SK-N-MC (cell line): ENCODE data around the gene ZNF599.
"Not testable (repeated sequence)": the region's sequence is repeated elsewhere in the genome, so short reads cannot be mapped to it uniquely, and the experiment has no call there.

Experiments used
- DNase-seq: peaks from one replicate; pipeline ENCODE4 v3.0.0-alpha.2; 2011; ENCODE audit warnings: low read depth, low spot score
- H3K27ac ChIP-seq: fragments of 200-600 bp; sonication (generic); 2 replicates; pipeline ENCODE4 v1.5.1; 2016; ENCODE audit warnings: mixed run types
- H3K36me3 ChIP-seq: fragments of 200-600 bp; sonication (generic); 2 replicates; pipeline ENCODE4 v1.6.1; 2017; ENCODE audit warnings: antibody characterized with exemption, low read length, mixed read lengths; ENCODE audit not compliant: insufficient read depth
- H3K4me3 ChIP-seq: fragments of 200-600 bp; sonication (generic); 2 replicates; pipeline ENCODE4 v1.5.1; 2016
- H3K9ac ChIP-seq: fragments of 200-600 bp; sonication (generic); 2 replicates; pipeline ENCODE4 v1.8.0; 2017; ENCODE audit warnings: mixed run types, mixed read lengths; ENCODE audit not compliant: insufficient read length
- H3K9me3 ChIP-seq: fragments of 200-600 bp; sonication (generic); 2 replicates; pipeline ENCODE4 v1.6.1; 2017; ENCODE audit warnings: low read depth, mild to moderate bottlenecking, antibody characterized with exemption, low read length, moderate library complexity, mixed read lengths
- EZH2 ChIP-seq: fragments of 200-600 bp; sonication (generic); IDR thresholded peaks from one replicate; pipeline ENCODE4 v1.6.1; 2017; ENCODE audit warnings: antibody characterized with exemption
- FOXP2 ChIP-seq: optimal IDR thresholded peaks from 2 replicates; pipeline ENCODE3; 2011; ENCODE audit warnings: mild to moderate bottlenecking, moderate library complexity; ENCODE audit not compliant: insufficient read depth; ENCODE audit errors: extremely low read length, control extremely low read depth
- POLR2AphosphoS5 ChIP-seq: IDR thresholded peaks from 2 replicates; pipeline ENCODE4 v1.6.1; 2012; ENCODE audit warnings: mild to moderate bottlenecking, low read depth, low read length, borderline replicate concordance

ZNF599 gene

GRCh38 chr19:34772697-34773554, at the start of gene ZNF599:
Gene ZNF599 (minus strand): TSS chr19:34773215. CDS start chr19:34772841, 374 bp downstream.
- peak; percentile 30 for DNase-seq
- Histone ChIP-seq H3K9me3 (no peaks in the 10 kb centered on the region), H3K36me3 (peaks cover 4% of the 10 kb centered on the region; the same call in 1 of the 2 replicates), H3K27ac (no peak within 1 kb of the TSS), H3K4me3 (peak within 1 kb of the TSS; percentile 92), H3K9ac (peak within 1 kb of the TSS; percentile 83)
- TF ChIP-seq EZH2 (no peak), POLR2AphosphoS5 (peak; percentile 92)

GRCh38 chr19:34818270-34818669, 45.3 kb upstream of the ZNF599 start:
- no peaks in the 10 kb centered on the region for H3K9me3 ChIP-seq
- no peak overlapping the region for H3K4me3 ChIP-seq
- no peak overlapping the region for H3K27ac ChIP-seq
- H3K9ac ChIP-seq = no peak overlapping the region
- DNase-seq = no peak
- no peaks in the 10 kb centered on the region for H3K36me3 ChIP-seq
- TF ChIP-seq POLR2AphosphoS5 = no peak
- no peak for TF ChIP-seq FOXP2
- TF ChIP-seq EZH2 = no peak

- no peak for TF ChIP-seq EZH2
- TF ChIP-seq POLR2AphosphoS5 = no peak
- no peak for TF ChIP-seq FOXP2
- H3K27ac ChIP-seq = no peak overlapping the region
- no peak overlapping the region for H3K4me3 ChIP-seq
- no peak overlapping the region for H3K9ac ChIP-seq
- no peak for DNase-seq
- no peaks in the 10 kb centered on the region for H3K36me3 ChIP-seq
- H3K9me3 ChIP-seq = no peaks in the 10 kb centered on the region
These were observed 43.7 kb upstream of the ZNF599 start for GRCh38 chr19:34816708-34817107.

DNA sequence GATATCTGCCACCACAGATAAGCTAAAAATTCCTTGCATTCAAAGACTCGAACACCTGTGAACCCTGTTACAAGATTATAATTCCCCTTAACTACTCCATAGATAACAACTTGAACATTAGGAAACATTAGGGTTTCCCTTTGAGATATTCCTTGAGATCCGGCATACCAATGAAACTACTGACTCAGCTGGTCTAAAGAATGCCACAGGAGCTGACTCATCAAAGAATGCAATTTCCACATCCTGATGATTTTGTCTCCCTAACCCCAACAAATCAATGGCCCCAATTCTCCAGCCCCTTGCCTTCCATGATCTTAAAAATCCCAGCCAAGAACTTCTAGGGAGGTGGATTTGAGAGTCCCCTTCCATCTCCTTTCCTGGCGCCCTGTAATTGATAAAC, 35.6 kb upstream of the ZNF599 start:
- Histone ChIP-seq H3K27ac (no peak overlapping the region), H3K4me3 (no peak overlapping the region), H3K9me3 (no peaks in the 10 kb centered on the region), H3K36me3 (no peaks in the 10 kb centered on the region), H3K9ac (no peak overlapping the region)
- no peak for DNase-seq
- TF ChIP-seq FOXP2 (no peak), EZH2 (no peak), POLR2AphosphoS5 (no peak)

- DNase-seq = no peak
- Histone ChIP-seq H3K9me3 (no peaks in the 10 kb centered on the region), H3K36me3 (no peaks in the 10 kb centered on the region), H3K27ac (no peak overlapping the region), H3K4me3 (no peak overlapping the region), H3K9ac (no peak overlapping the region)
- TF ChIP-seq FOXP2 (no peak), EZH2 (no peak), POLR2AphosphoS5 (no peak)
These were observed 34.2 kb upstream of the ZNF599 start for GRCh38 chr19:34806976-34807860.

DNA sequence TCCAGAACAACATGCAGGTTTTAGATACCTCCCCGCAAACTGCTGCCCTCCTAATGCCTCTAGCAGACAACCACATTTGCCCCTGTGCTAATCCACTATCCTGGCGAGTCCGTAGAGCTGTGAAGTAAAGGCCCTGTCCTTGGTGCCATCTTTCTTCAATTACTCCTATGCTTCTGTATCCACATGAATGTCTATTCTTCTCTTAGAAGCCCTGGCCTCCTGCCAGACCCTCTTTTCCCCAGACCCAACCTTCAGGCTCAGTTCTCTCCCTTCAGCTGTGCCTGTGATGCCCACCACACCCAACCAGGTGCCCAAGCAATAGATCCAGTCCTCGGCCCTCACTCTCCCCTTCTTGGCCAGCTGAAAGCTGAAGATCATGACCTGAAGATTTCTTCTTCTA, 31.1 kb upstream of the ZNF599 start:
- Histone ChIP-seq H3K9ac (no peak overlapping the region), H3K4me3 (no peak overlapping the region), H3K27ac (no peak overlapping the region), H3K9me3 (no peaks in the 10 kb centered on the region), H3K36me3 (no peaks in the 10 kb centered on the region)
- no peak for DNase-seq
- TF ChIP-seq POLR2AphosphoS5 (no peak), FOXP2 (no peak), EZH2 (no peak)

GRCh38 chr19:34796953-34797352, 23.9 kb upstream of the ZNF599 start:
- H3K9ac ChIP-seq, H3K9me3 ChIP-seq, H3K4me3 ChIP-seq, H3K27ac ChIP-seq, H3K36me3 ChIP-seq, DNase-seq: not testable (repeated sequence)

DNA sequence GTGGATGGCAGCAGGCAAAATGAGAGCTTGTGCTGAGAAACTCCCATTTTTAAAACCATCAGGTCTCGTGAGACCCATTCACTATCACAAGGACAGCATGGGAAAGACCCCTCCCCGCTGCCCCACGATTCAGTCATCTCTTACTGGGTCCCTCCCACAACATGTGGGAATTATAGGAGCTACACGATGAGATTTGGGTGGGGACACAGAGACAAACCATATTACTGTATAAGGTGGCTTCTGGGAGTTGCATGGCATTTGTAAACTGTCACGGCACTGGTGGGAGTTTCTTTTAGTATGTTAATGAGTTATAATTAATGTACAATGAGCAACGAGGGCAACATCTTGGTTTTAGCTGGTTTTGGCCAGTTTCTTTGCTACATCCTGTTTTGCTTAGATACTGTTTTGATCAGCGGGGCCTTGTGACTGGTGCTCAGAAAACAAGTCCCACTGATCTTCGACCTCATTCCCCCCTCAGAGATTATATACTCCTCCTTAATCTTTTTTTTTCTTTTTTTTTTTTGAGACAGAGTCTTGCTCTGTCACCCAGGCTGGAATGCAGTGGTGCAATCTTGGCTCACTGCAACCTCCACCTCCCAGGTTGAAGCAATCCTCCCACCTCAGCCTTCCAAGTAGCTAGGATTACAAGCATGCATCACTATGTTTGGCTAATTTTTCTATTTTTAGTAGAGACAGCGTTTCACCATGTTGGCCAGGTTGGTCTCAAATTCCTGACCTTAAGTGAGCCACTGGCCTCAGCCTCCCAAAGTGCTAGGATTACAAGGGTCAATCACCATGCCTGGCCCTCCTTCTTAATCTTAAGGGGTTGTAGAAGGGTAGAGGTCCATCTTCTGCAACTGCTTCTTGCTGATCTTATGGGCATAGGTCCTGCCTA, 21.3 kb upstream of the ZNF599 start:
- DNase-seq = no peak
- H3K36me3 ChIP-seq = no peaks in the 10 kb centered on the region
- TF ChIP-seq FOXP2 = no peak
- no peak for TF ChIP-seq EZH2
- TF ChIP-seq POLR2AphosphoS5 = no peak
- H3K9ac ChIP-seq = no peak overlapping the region
- H3K9me3 ChIP-seq = no peaks in the 10 kb centered on the region
- no peak overlapping the region for H3K4me3 ChIP-seq
- no peak overlapping the region for H3K27ac ChIP-seq
